Activated T-helper 2 cell treated with anti-CD3 and anti-CD28 coated beads, Interferon-gamma antibody, Interleukin-2, Interleukin-4, amounts not matched to agents 10 μg/mL and 5 μg/mL and 100 μg/mL, durations not matched to agents 14 hours and 24 hours and 36 hours (primary cell): Measurements from ENCODE around the gene SLC4A3. TPM values are rescaled to one million over a fixed set of nuclear protein-coding genes. Genes with fewer than 3 reads are reported as not detected.

Experiments used
- DNase-seq: peaks from one replicate; pipeline ENCODE4 v3.0.0; 2021; ENCODE audit warnings: low spot score
- H3K27ac Mint-ChIP-seq: one replicate; pipeline ENCODE4 v1.8.0; 2021; ENCODE audit warnings: mixed read lengths
- H3K27me3 Mint-ChIP-seq: one replicate; pipeline ENCODE4 v1.8.0; 2021; ENCODE audit warnings: low read depth, mixed read lengths
- H3K36me3 Mint-ChIP-seq: one replicate; pipeline ENCODE4 v1.8.0; 2021; ENCODE audit warnings: low read depth, mixed read lengths
- H3K4me1 Mint-ChIP-seq: one replicate; pipeline ENCODE4 v1.8.0; 2021; ENCODE audit warnings: low read depth, mixed read lengths
- H3K4me3 Mint-ChIP-seq: one replicate; pipeline ENCODE4 v1.8.0; 2021; ENCODE audit warnings: low read depth, mild to moderate bottlenecking, moderate library complexity, mixed read lengths
- H3K9me3 Mint-ChIP-seq: one replicate; pipeline ENCODE4 v1.8.0; 2021; ENCODE audit warnings: mixed read lengths
- intact Hi-C: fragments of 100-400 bp; cut with micrococcal nuclease; formaldehyde crosslinking; loops from one replicate; pipeline ENCODE4 v1.15.1; 2023
- total RNA-seq: library from RNA; stranded (reverse); gene quantifications from 2 replicates; pipeline ENCODE4 v1.2.3, GENCODE V29; 2022

Gene SLC4A3
- total RNA-seq, 1 donor from 2014 or later = 0.14 TPM

GRCh38 chr2:219605607-219605954 is 21.8 kb upstream of the SLC4A3 start:
- H3K36me3 Mint-ChIP-seq = peaks cover 50% of the 10 kb centered on the region
- H3K27me3 Mint-ChIP-seq = no peaks in the 10 kb centered on the region
- intact Hi-C loops = no loop called here
- no peak overlapping the region for H3K4me3 Mint-ChIP-seq
- no peak overlapping the region for H3K27ac Mint-ChIP-seq
- no peak for DNase-seq
- H3K4me1 Mint-ChIP-seq = no peaks in the 10 kb centered on the region
- no peaks in the 10 kb centered on the region for H3K9me3 Mint-ChIP-seq

DNA sequence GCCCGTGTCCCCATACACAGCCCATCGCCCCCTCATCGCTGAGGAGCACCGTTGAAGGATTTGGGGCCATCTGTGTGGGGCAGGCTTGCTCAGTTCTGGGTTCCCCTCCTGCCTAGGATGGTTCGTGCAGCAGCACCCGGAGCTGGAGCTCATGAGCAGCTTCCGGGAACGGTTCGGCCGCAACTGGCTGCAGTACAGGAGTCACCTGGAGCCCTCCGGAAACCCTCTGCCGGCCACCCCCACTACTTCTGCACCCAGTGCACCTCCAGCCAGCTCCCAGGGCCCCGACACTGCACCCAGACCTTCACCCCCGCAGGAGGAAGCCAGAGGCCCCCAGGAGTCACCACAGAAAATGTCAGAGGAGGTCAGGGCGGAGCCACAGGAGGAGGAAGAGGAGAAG is 19.5 kb upstream of the SLC4A3 start:
- intact Hi-C loops = no loop called here
- Mint-ChIP-seq H3K27ac (no peak overlapping the region), H3K9me3 (no peaks in the 10 kb centered on the region), H3K4me3 (no peak overlapping the region), H3K27me3 (no peaks in the 10 kb centered on the region), H3K4me1 (peaks cover 2% of the 10 kb centered on the region), H3K36me3 (peaks cover 37% of the 10 kb centered on the region)
- DNase-seq = no peak

DNA sequence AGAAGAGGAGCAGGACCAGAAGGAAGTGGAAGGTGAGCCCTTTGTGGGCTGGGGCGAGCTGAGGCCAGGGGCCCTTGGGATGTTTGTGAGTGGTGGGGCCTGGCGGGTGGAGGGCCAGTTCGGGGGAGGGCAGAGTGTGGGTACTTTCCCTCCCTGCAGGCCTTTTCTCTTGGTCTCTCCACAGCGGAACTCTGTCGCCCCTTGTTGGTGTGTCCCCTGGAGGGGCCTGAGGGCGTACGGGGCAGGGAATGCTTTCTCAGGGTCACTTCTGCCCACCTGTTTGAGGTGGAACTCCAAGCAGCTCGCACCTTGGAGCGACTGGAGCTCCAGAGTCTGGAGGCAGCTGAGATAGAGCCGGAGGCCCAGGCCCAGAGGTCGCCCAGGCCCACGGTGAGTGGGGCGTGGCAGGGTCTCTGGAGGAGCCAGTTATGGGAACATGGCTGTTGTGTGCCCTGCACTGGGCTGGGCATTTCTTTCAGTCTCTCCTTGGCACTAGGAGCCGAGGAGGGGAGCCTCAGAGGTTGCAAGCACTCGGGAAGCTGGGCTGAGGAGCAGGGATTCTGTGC is 18.9 kb upstream of the SLC4A3 start:
- H3K4me3 Mint-ChIP-seq = no peak overlapping the region
- H3K4me1 Mint-ChIP-seq = peaks cover 2% of the 10 kb centered on the region
- H3K27ac Mint-ChIP-seq = no peak overlapping the region
- H3K27me3 Mint-ChIP-seq = no peaks in the 10 kb centered on the region
- no peak for DNase-seq
- H3K9me3 Mint-ChIP-seq = no peaks in the 10 kb centered on the region
- H3K36me3 Mint-ChIP-seq = peaks cover 37% of the 10 kb centered on the region
- intact Hi-C loops = no loop called here

DNA sequence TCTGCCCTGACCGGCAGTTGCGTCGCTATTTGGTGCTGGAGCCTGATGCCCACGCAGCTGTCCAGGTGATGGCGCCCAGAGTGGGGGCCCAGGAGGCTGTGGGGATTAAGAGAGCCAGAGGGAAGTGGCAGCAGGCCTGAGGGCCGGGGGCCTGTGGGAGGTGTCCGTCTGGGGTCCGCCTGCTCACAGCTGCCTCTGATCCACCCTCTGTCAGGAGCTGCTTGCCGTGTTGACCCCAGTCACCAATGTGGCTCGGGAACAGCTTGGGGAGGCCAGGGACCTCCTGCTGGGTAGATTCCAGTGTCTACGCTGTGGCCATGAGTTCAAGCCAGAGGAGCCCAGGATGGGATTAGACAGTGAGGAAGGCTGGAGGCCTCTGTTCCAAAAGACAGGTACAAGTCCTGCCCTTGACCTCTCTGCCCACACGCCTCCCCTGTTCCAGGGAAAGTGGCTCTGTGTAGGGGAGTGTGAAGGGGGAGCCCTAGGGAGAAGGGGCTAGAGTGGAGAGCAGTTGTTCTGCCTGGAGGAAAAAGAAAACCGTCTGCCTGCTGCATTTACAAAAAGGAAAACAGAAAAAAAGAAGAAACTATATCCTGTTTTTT is 18.2 kb upstream of the SLC4A3 start:
- peaks cover 2% of the 10 kb centered on the region for H3K4me1 Mint-ChIP-seq
- H3K9me3 Mint-ChIP-seq = no peaks in the 10 kb centered on the region
- peaks cover 33% of the 10 kb centered on the region for H3K36me3 Mint-ChIP-seq
- intact Hi-C loops = no loop called here
- no peak overlapping the region for H3K4me3 Mint-ChIP-seq
- no peak for DNase-seq
- no peak overlapping the region for H3K27ac Mint-ChIP-seq
- no peaks in the 10 kb centered on the region for H3K27me3 Mint-ChIP-seq

GRCh38 chr2:219611306-219611705 is 16.1 kb upstream of the SLC4A3 start:
- H3K27ac Mint-ChIP-seq = no peak overlapping the region
- peaks cover 2% of the 10 kb centered on the region for H3K4me1 Mint-ChIP-seq
- intact Hi-C loops = no loop called here
- H3K36me3 Mint-ChIP-seq = peaks cover 37% of the 10 kb centered on the region
- H3K27me3 Mint-ChIP-seq = no peaks in the 10 kb centered on the region
- no peaks in the 10 kb centered on the region for H3K9me3 Mint-ChIP-seq
- no peak overlapping the region for H3K4me3 Mint-ChIP-seq
- no peak for DNase-seq

DNA sequence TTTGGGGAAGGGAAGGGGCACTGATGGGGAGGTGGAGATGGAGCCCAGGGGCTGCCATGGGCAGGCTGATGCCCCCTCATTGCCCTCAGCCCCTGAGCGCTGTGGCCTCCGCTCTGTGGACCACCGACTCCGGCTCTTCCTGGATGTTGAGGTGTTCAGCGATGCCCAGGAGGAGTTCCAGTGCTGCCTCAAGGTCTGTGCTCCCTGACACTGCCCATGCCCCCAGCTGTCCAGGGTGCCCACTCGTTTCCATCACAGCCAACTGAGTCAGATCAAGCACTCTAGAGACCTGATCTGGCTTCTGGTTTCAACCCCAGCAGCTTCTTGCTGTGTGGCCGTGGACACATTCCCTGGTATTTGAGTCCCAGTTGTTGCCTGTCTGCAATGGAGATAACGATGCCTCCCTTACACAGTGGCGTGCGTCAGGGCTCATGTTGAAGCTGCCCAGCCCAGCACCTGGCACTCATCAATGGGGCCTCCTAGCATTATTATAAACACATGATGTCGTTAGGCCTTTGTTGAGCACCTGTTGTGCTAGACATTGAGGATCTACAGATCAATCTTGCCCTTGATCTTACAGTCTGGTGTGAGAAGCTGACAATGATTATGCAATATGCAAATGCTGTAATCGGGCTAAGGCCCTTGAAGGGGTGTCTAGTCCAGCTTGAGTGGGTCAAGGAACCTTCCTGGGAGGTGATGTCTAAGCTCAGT is 15.4 kb upstream of the SLC4A3 start:
- Mint-ChIP-seq H3K27ac (no peak overlapping the region), H3K27me3 (no peaks in the 10 kb centered on the region), H3K4me3 (no peak overlapping the region), H3K4me1 (peaks cover 2% of the 10 kb centered on the region), H3K36me3 (peaks cover 34% of the 10 kb centered on the region), H3K9me3 (no peaks in the 10 kb centered on the region)
- intact Hi-C loops = no loop called here
- no peak for DNase-seq

DNA sequence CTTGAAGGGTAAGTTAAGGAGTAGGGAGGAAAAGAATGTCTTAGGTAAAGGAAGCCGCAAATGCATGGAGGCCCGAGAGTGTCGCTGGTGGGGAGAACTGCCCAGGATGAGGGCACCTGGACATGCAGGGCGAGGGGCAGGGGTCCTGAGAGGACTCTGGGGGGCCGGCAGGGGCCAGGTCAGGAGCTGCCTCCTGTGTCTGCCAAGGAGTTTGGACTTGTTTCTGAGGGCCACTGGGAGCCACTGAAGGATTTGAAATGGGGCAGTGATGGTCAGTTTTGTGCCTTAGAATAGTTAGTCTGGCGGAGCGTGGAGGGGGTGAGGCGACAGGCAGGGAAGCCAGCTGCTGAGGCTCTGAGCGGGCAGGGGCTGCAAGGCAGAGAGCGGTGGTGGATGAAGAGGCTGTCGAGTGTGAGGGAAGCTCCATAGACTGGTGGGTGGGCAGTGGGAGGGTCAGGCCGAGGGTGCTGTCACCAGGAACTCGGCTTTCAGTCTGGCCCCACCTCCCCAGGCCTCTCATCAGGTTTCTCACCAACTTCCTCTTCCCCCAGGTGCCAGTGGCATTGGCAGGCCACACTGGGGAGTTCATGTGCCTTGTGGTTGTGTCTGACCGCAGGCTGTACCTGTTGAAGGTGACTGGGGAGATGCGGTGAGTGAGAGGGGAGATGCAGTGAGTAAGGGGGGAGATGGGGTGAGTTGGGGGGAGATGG is 14.7 kb upstream of the SLC4A3 start:
- H3K4me3 Mint-ChIP-seq = no peak overlapping the region

DNA sequence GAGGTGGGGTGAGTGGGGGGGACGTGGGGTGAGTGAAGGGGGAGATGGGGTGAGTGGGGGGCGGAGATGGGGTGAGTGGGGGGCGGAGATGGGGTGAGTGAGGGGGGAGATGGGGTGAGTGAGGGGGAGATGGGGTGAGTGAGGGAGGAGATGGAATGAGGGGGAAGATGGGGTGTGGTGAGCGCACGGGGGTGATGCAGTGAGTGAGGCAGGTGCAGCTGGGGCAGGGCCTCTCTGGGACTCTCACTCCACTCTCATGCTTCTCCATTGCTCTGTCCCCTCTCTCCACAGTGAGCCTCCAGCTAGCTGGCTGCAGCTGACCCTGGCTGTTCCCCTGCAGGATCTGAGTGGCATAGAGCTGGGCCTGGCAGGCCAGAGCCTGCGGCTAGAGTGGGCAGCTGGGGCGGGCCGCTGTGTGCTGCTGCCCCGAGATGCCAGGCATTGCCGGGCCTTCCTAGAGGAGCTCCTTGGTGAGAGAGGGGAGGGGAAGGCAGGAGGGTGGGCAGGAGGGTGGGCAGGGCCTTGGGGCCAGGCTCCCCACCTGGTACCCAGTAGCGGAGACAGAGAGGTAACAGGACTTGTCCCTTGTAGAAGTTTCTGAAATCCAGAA is 13.9 kb upstream of the SLC4A3 start:
- Mint-ChIP-seq H3K9me3 (no peaks in the 10 kb centered on the region), H3K36me3 (peaks cover 30% of the 10 kb centered on the region), H3K27me3 (no peaks in the 10 kb centered on the region), H3K4me1 (peaks cover 2% of the 10 kb centered on the region), H3K27ac (no peak overlapping the region), H3K4me3 (no peak overlapping the region)
- intact Hi-C loops = no loop called here
- DNase-seq = no peak

More for the DNA sequence above, 14.7 kb upstream of the SLC4A3 start:
- peaks cover 2% of the 10 kb centered on the region for H3K4me1 Mint-ChIP-seq
- no peak overlapping the region for H3K27ac Mint-ChIP-seq
- no peak for DNase-seq
- H3K9me3 Mint-ChIP-seq = no peaks in the 10 kb centered on the region
- intact Hi-C loops = no loop called here
- H3K36me3 Mint-ChIP-seq = peaks cover 30% of the 10 kb centered on the region
- H3K27me3 Mint-ChIP-seq = no peaks in the 10 kb centered on the region

DNA sequence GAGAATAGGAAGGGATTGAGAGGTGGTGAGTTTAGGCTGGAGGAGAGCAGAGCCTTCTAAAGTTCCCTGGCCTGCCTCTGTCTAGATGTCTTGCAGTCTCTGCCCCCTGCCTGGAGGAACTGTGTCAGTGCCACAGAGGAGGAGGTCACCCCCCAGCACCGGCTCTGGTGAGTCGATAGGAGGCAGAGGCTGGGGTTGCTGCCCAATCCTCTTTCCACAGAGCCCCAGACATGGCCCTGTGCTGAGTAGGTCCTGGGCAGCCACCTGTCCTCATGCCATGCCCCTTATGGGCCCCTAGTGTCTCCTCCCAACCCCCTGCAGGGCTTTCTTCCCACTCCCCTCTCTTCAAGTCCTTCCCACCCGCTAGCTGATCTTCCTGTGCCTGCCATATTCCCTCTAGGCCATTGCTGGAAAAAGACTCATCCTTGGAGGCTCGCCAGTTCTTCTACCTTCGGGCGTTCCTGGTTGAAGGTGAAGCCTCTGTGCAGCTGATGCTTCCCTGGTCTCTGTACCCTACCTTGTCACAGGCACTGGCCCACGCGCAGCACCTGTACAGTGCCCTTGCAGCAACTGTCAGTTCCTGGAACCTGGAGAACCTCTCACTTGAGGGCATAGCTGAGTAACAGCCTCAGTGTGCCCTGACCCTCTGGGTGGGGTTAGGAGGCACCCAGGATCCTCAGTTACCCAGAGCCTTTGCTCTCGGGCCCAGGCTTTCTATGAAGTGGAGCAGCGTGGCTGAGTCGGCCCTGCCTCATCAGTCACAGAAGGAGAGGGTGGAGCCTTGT is 13.2 kb upstream of the SLC4A3 start:
- DNase-seq = no peak
- intact Hi-C loops = no loop called here
- peaks cover 2% of the 10 kb centered on the region for H3K4me1 Mint-ChIP-seq
- H3K9me3 Mint-ChIP-seq = no peaks in the 10 kb centered on the region
- H3K27me3 Mint-ChIP-seq = no peaks in the 10 kb centered on the region
- H3K27ac Mint-ChIP-seq = no peak overlapping the region
- peaks cover 26% of the 10 kb centered on the region for H3K36me3 Mint-ChIP-seq
- no peak overlapping the region for H3K4me3 Mint-ChIP-seq

GRCh38 chr2:219615036-219615435 is 12.4 kb upstream of the SLC4A3 start:
- intact Hi-C loops = no loop called here
- no peak for DNase-seq
- Mint-ChIP-seq H3K4me1 (peaks cover 2% of the 10 kb centered on the region), H3K27ac (no peak overlapping the region), H3K36me3 (peaks cover 20% of the 10 kb centered on the region), H3K4me3 (no peak overlapping the region), H3K27me3 (no peaks in the 10 kb centered on the region), H3K9me3 (no peaks in the 10 kb centered on the region)

DNA sequence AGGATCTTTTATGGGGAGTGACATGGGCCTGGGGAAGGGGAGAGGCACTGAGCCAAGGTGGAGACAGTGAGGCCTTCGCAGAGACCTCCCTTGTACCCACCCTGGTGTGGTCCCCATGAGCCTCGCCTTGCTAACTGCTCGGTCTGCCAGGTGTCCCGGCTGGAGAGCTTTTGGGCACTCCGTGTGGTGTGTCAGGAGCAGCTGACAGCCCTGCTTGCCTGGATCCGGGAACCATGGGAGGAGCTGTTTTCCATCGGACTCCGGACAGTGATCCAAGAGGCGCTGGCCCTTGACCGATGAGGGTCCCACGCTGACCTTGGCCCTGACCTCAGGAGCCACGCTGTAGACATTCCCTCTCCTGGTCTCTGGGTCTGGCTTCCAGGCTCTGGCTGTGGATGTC is 11.5 kb upstream of the SLC4A3 start:
- Mint-ChIP-seq H3K4me1 (peaks cover 2% of the 10 kb centered on the region), H3K4me3 (no peak overlapping the region), H3K36me3 (peaks cover 20% of the 10 kb centered on the region), H3K9me3 (no peaks in the 10 kb centered on the region), H3K27ac (no peak overlapping the region), H3K27me3 (no peaks in the 10 kb centered on the region)
- no peak for DNase-seq
- intact Hi-C loops = no loop called here

GRCh38 chr2:219616550-219616949 is 10.9 kb upstream of the SLC4A3 start:
- H3K9me3 Mint-ChIP-seq = no peaks in the 10 kb centered on the region
- no peaks in the 10 kb centered on the region for H3K27me3 Mint-ChIP-seq
- H3K4me1 Mint-ChIP-seq = peaks cover 2% of the 10 kb centered on the region
- DNase-seq = no peak
- intact Hi-C loops = no loop called here
- peaks cover 16% of the 10 kb centered on the region for H3K36me3 Mint-ChIP-seq
- no peak overlapping the region for H3K4me3 Mint-ChIP-seq
- H3K27ac Mint-ChIP-seq = no peak overlapping the region
